ENCODE data around the gene PRKCE. TPM values are rescaled to one million over a fixed set of nuclear protein-coding genes. Genes with fewer than 3 reads are reported as not detected.

The PRKCE gene
- total RNA-seq, 2 experiments from 2014 or later: 24.9 to 26.2 TPM

GRCh38 chr2:45705233-45705632 lies 53.8 kb downstream of the PRKCE start:
- peaks cover 28% of the 10 kb centered on the region for H3K36me3 Mint-ChIP-seq (ENCODE audit: low read depth)
- no peaks in the 10 kb centered on the region for H3K27me3 ChIP-seq (ENCODE audit: control insufficient read depth in 1 of 2, insufficient read depth in 2 of 2, low read length in 2 of 2)
- peaks cover 0 to 9% of the 10 kb centered on the region in 2 experiments for H3K9me3 ChIP-seq (ENCODE audit: control insufficient read depth in 1 of 2, insufficient read depth in 1 of 2, low read length in 2 of 2)
- no peak for TF ChIP-seq CTCF (IDR thresholded peaks at IDR 0.05)
- ChIA-PET POLR2A (no interaction called here), CTCF (no interaction called here)
- H3K27me3 Mint-ChIP-seq: no peaks in the 10 kb centered on the region
- ATAC-seq (ENCODE audit: poor library complexity) (no peak), DNase-seq (no peak)
- peaks cover 6% of the 10 kb centered on the region for H3K9me3 Mint-ChIP-seq
- no peaks in the 10 kb centered on the region for H3K36me3 ChIP-seq (ENCODE audit: insufficient read depth, low read length)
- H3K27ac ChIP-seq (ENCODE audit: low read depth in 1 of 2, low read length in 2 of 2): no peak overlapping the region
- no peaks in the 10 kb centered on the region for H3K4me1 Mint-ChIP-seq (ENCODE audit: low read depth)
- no peak overlapping the region for H3K4me3 Mint-ChIP-seq
- no peak overlapping the region for H3K27ac Mint-ChIP-seq
- intact Hi-C loops (cut with DNase I, micrococcal nuclease): no loop called here
- no peaks in the 10 kb centered on the region for H3K4me1 ChIP-seq (ENCODE audit: insufficient read depth, low read length)
- H3K4me3 ChIP-seq (ENCODE audit: low read length): no peak overlapping the region

DNA sequence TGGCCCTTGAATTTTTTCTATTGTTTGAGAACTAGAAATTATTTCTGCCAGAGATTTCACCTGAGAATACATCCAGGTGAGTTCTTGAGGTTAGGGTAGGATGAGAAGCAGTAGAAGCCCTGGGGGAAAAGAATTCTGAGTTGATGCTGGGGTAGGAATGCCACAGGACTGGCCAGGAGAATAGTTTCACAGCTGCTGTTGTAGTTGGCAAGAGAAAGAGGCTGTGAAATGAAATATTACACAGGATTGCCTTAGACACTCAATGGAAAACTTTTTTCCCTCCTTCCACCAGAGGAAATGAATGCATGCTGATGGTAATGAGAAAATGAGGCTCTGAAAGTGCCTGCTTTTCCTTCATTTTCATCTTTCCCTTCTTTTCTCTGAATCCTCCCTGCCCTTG lies 54.6 kb downstream of the PRKCE start:
- no peak for ATAC-seq (ENCODE audit: poor library complexity)
- no peaks in the 10 kb centered on the region for H3K4me1 Mint-ChIP-seq (ENCODE audit: low read depth)
- Histone ChIP-seq H3K9me3 (ENCODE audit: control insufficient read depth in 1 of 2, insufficient read depth in 1 of 2, low read length in 2 of 2) (peaks cover 0 to 9% of the 10 kb centered on the region in 2 experiments), H3K27ac (ENCODE audit: low read depth in 1 of 2, low read length in 2 of 2) (no peak overlapping the region), H3K27me3 (ENCODE audit: control insufficient read depth in 1 of 2, insufficient read depth in 2 of 2, low read length in 2 of 2) (no peaks in the 10 kb centered on the region), H3K36me3 (ENCODE audit: insufficient read depth, low read length) (no peaks in the 10 kb centered on the region), H3K4me1 (ENCODE audit: insufficient read depth, low read length) (no peaks in the 10 kb centered on the region), H3K4me3 (ENCODE audit: low read length) (no peak overlapping the region)
- H3K27ac Mint-ChIP-seq: no peak overlapping the region
- H3K36me3 Mint-ChIP-seq (ENCODE audit: low read depth): peaks cover 28% of the 10 kb centered on the region
- TF ChIP-seq CTCF (IDR thresholded peaks at IDR 0.05): no peak
- CTCF ChIA-PET: no interaction called here
- no peaks in the 10 kb centered on the region for H3K27me3 Mint-ChIP-seq
- POLR2A ChIA-PET: no interaction called here
- peaks cover 6% of the 10 kb centered on the region for H3K9me3 Mint-ChIP-seq
- DNase-seq: no peak
- intact Hi-C loops (cut with DNase I, micrococcal nuclease): no loop called here
- H3K4me3 Mint-ChIP-seq: no peak overlapping the region

- ATAC-seq (ENCODE audit: poor library complexity): no peak
- no peak for DNase-seq
- H3K27me3 ChIP-seq (ENCODE audit: control insufficient read depth in 1 of 2, insufficient read depth in 2 of 2, low read length in 2 of 2): no peaks in the 10 kb centered on the region
- CTCF ChIA-PET: no interaction called here
- no peaks in the 10 kb centered on the region for H3K4me1 ChIP-seq (ENCODE audit: insufficient read depth, low read length)
- Mint-ChIP-seq H3K4me3 (no peak overlapping the region), H3K4me1 (ENCODE audit: low read depth) (no peaks in the 10 kb centered on the region), H3K9me3 (peaks cover 6% of the 10 kb centered on the region), H3K36me3 (ENCODE audit: low read depth) (peaks cover 28% of the 10 kb centered on the region), H3K27me3 (no peaks in the 10 kb centered on the region), H3K27ac (no peak overlapping the region)
- no peak overlapping the region for H3K27ac ChIP-seq (ENCODE audit: low read depth in 1 of 2, low read length in 2 of 2)
- intact Hi-C loops (cut with DNase I, micrococcal nuclease): no loop called here
- H3K36me3 ChIP-seq (ENCODE audit: insufficient read depth, low read length): no peaks in the 10 kb centered on the region
- POLR2A ChIA-PET: no interaction called here
- no peak for TF ChIP-seq CTCF (IDR thresholded peaks at IDR 0.05)
- H3K4me3 ChIP-seq (ENCODE audit: low read length): no peak overlapping the region
- peaks cover 0 to 9% of the 10 kb centered on the region in 2 experiments for H3K9me3 ChIP-seq (ENCODE audit: control insufficient read depth in 1 of 2, insufficient read depth in 1 of 2, low read length in 2 of 2)
Measured at GRCh38 chr2:45707006-45707405, 55.5 kb downstream of the PRKCE start.
